ENCODE data around the gene CBX6. TPM values are rescaled to one million over a fixed set of nuclear protein-coding genes. Genes with fewer than 3 reads are reported as not detected.

The CBX6 gene
- total RNA-seq, 1 donor = 66.5 TPM

DNA sequence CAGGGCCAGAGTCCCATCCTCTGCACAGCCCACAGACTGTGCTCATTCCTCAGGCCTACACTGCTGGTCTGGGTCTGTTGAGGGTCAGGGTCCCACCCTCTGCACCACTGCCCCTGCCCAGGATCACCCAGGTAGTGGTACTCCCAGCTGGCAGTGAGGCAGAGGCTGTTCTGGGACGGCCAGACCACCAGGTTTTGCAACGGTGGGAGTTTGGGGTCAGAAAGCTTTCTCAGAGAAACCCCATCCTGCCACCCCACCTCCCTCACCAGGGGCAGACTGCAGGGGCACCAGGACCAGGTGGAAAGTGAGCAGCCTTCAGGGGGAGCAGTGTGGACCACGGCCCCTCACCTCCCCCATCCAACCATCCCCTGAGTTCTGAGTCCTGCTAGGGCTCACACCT is 39.0 kb downstream of the CBX6 start:
- DNase-seq (ENCODE audit: low read depth) = no peak
- no peak for TF ChIP-seq CTCF (IDR thresholded peaks at IDR 0.05; ENCODE audit: insufficient read depth, low read depth, low read length)
- H3K4me3 ChIP-seq (ENCODE audit: low read depth, low read length) = no peak overlapping the region

DNA sequence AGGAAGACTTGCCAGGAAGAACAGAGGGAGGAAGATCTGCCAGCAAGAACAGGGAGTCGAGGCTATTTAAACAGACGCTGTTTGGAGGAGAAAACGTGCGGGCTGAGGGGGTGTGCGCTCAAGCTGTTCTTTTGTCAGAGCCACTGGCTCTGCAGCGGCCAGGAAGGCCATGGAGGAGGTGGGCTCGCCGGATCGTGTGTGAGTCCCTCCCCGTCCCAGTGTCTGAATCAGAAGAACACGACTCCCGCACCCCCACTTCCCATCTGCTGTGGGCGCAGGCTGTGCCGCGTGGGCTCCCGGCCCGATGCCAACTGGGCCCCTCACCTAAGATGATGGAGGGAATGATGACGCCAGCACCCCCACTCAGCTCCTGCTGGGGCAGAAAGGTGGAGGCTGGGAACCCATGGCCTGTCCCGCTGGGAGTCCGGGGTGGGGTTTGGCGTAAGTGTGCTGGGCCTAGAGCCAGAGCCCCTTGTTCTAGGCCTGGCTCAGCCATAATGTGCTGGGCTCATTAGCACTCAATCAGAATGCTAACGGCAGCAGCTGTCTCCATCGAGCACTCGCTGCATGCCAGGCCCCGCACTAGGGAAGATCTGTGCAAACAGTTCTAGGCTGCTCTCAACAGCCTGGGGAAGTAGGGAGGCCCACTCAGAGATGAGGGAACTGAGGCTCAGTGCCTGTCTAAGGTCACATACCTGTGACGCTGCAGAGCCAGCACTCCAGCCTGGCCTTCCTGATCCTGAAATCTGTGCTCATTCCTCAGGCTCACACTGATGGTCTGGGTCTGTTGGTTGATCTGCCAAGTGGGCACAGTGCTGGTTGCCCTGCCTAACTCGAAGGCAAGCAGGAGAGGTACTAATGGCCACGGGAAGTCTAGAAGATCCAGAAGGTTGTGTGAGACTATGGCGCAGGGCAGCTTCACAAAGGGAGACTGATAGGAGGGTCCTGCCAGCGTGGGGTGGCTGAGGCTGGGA is 39.7 kb downstream of the CBX6 start:
- no peak overlapping the region for H3K4me3 ChIP-seq (ENCODE audit: low read depth, low read length)
- DNase-seq (ENCODE audit: low read depth) = no peak
- TF ChIP-seq CTCF (IDR thresholded peaks at IDR 0.05; ENCODE audit: insufficient read depth, low read depth, low read length) = no peak

GRCh38 chr22:38831166-38831945 is 40.7 kb downstream of the CBX6 start:
- peak; percentile 56 for DNase-seq (ENCODE audit: low read depth)
- no peak for TF ChIP-seq CTCF (IDR thresholded peaks at IDR 0.05; ENCODE audit: insufficient read depth, low read depth, low read length)
- H3K4me3 ChIP-seq (ENCODE audit: low read depth, low read length) = no peak overlapping the region

DNA sequence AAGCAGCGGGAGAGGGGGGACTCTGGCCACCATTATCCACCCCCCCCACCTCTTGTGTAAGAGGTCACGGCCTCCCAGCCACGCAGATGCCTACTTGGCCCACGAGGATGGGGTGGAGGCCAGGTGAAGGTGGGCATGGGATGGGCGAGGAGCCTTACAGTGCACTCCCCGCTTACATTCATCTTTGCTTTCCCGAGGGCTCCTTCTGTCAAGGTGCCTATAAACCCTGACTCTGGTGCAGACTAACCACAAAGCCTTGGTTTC is 41.2 kb downstream of the CBX6 start:
- no peak overlapping the region for H3K4me3 ChIP-seq (ENCODE audit: low read depth, low read length)
- TF ChIP-seq CTCF (IDR thresholded peaks at IDR 0.05; ENCODE audit: insufficient read depth, low read depth, low read length) = no peak
- DNase-seq (ENCODE audit: low read depth) = no peak

DNA sequence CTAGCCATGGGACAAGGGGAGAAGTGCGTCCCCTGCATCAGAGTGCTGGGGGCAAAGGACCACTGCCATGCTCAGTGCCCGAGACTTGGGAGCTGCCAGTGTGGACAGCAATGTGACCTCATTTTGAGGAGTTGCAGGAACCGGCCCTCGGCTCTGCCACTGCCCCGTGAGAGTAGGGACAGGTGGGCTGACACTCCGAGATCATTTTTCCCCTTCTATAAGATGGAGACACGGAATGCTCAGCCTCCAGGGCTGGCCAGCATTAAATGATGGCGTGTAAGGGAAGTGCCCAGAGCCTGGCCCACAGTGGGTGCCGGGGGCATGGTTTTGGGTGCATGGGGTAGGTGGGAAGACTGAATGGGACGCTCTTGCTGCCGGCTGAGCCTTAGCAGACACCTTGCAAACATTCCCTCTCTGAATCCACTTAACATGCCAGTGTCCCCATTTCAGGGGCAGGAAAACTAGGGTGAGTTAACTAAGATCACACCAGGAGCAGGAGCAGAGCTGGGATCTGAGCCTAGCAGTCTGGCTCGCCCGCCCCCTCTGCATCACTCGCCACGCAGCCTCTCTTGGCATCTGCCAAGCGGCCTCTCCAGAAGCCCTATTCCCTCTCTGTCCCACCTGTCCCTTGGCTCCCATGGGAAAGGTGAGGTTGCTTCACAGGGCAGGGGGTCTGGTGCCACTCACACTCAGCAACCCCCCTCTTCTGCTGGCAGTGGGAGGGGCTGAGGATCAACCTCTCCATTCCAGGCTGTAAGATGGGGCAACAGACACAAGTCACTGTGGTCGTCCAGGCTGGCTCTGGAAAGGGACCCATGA is 41.8 kb downstream of the CBX6 start:
- no peak overlapping the region for H3K4me3 ChIP-seq (ENCODE audit: low read depth, low read length)
- no peak for TF ChIP-seq CTCF (IDR thresholded peaks at IDR 0.05; ENCODE audit: insufficient read depth, low read depth, low read length)
- DNase-seq (ENCODE audit: low read depth) = no peak

- no peak for TF ChIP-seq CTCF (IDR thresholded peaks at IDR 0.05; ENCODE audit: insufficient read depth, low read depth, low read length)
- DNase-seq (ENCODE audit: low read depth) = no peak
- H3K4me3 ChIP-seq (ENCODE audit: low read depth, low read length) = no peak overlapping the region
These were observed 42.5 kb downstream of the CBX6 start for GRCh38 chr22:38829485-38829884.

Data from fibroblast of villous mesenchyme (primary cell).